Peyer's patch (tissue), 4 donors: ENCODE results near the gene AK8.

Source experiments
- CTCF ChIP-seq, 6 experiments: fragments of 450-650 bp in 4 of 6; fragments of 200-600 bp in 2 of 6; sonication (generic) in 1 of 6; IDR thresholded peaks; one replicate each; pipeline ENCODE4 v1.5.1; 2017 to 2019; ENCODE audit warnings: antibody characterized with exemption in 6 of 6, mild to moderate bottlenecking in 3 of 6, moderate library complexity in 1 of 6
- POLR2A ChIP-seq, 2 donors: fragments of 450-650 bp; IDR thresholded peaks; one replicate each; pipeline ENCODE4 v1.5.1; 2017; ENCODE audit warnings: antibody characterized with exemption in 2 of 2, mild to moderate bottlenecking in 2 of 2, moderate library complexity in 2 of 2

GRCh38 chr9:132743931-132744479 lies 134.1 kb downstream of the AK8 start:
- TF ChIP-seq POLR2A (IDR thresholded peaks at IDR 0.05) (no peak), CTCF (IDR thresholded peaks at IDR 0.05) (no peak)
